H1 (cell line): Measurements from ENCODE around the gene AP4M1. TPM values are rescaled to one million over a fixed set of nuclear protein-coding genes. Genes with fewer than 3 reads are reported as not detected.

Source experiments
- CTCF ChIA-PET: fragments of 300-600 bp; sonication (Branson Sonifier 250); formaldehyde crosslinking; loops from one replicate; lab custom pipeline; 2021; ENCODE audit not compliant: partially characterized antibody; lab: Charles Lee
- POLR2A ChIA-PET: fragments of 300-600 bp; sonication (Branson Sonifier 250); formaldehyde crosslinking; loops from one replicate; lab custom pipeline; 2021; ENCODE audit warnings: inconsistent platforms; ENCODE audit not compliant: partially characterized antibody; lab: Charles Lee
- DNase-seq, 2 experiments: peaks; one replicate each; pipeline versions ENCODE4 v3.0.0 to v3.0.0-alpha.2; 2010 to 2022; ENCODE audit warnings: low spot score in 2 of 2, low read depth in 1 of 2, mixed read lengths in 1 of 2
- FAIRE-seq: peaks from 2 replicates; lab custom pipeline; 2011; peaks lifted over from hg19 to GRCh38; lab: Jason Lieb, UNC
- H2AFZ ChIP-seq: 2 replicates; pipeline ENCODE4 v1.8.1; 2012; ENCODE audit warnings: low read length, inconsistent platforms
- H2AK5ac ChIP-seq: 2 replicates; pipeline ENCODE4 v1.6.1; 2013; ENCODE audit warnings: low read depth, low read length
- H2BK120ac ChIP-seq: replicated peaks from 2 replicates; pipeline ENCODE3; 2013; ENCODE audit warnings: low read depth, low read length, inconsistent platforms
- H2BK12ac ChIP-seq: 2 replicates; pipeline ENCODE4 v1.6.1; 2013; ENCODE audit warnings: low read depth, low read length
- H2BK15ac ChIP-seq: 2 replicates; pipeline ENCODE4 v1.6.1; 2013; ENCODE audit warnings: low read length
- H2BK20ac ChIP-seq: 2 replicates; pipeline ENCODE4 v1.6.1; 2013; ENCODE audit warnings: low read length
- H2BK5ac ChIP-seq: 2 replicates; pipeline ENCODE4 v1.6.1; 2013; ENCODE audit warnings: low read depth, low read length
- H3K14ac ChIP-seq: 2 replicates; pipeline ENCODE4 v1.6.1; 2013; ENCODE audit warnings: inconsistent platforms; ENCODE audit not compliant: insufficient read length
- H3K18ac ChIP-seq: 2 replicates; pipeline ENCODE4 v1.6.1; 2013; ENCODE audit warnings: low read length; ENCODE audit errors: extremely low read depth
- H3K23ac ChIP-seq: 2 replicates; pipeline ENCODE4 v1.6.1; 2013; ENCODE audit warnings: inconsistent platforms; ENCODE audit not compliant: insufficient read length
- H3K23me2 ChIP-seq: 2 replicates; pipeline ENCODE4 v1.6.1; 2013; ENCODE audit warnings: low read depth, low read length
- H3K27ac ChIP-seq: 2 replicates; pipeline ENCODE4 v1.6.1; 2011; ENCODE audit warnings: low read depth, low read length, inconsistent platforms
- H3K27me3 ChIP-seq, 4 experiments: replicated peaks in 1 of 4; 1 replicate in 1 of 4; 2 replicates in 3 of 4; pipeline versions ENCODE4 v1.6.1 to v1.8.1; 2011 to 2013; ENCODE audit warnings: low read length in 3 of 4, mild to moderate bottlenecking in 3 of 4, inconsistent platforms in 2 of 4, mixed read lengths in 2 of 4, moderate library complexity in 1 of 4; ENCODE audit not compliant: control insufficient read depth in 3 of 4, insufficient read depth in 3 of 4; ENCODE audit errors: extremely low read depth in 1 of 4
- H3K36me3 ChIP-seq, 4 experiments: 2 replicates each; pipeline versions ENCODE4 v1.6.1 to v1.8.1; 2011 to 2013; ENCODE audit warnings: mild to moderate bottlenecking in 4 of 4, low read length in 3 of 4, moderate library complexity in 2 of 4, control low read depth in 1 of 4, inconsistent platforms in 1 of 4; ENCODE audit not compliant: insufficient read depth in 4 of 4, control insufficient read depth in 2 of 4
- H3K4ac ChIP-seq: replicated peaks from 2 replicates; pipeline ENCODE3; 2013; ENCODE audit warnings: low read length, low read depth, mixed read lengths, inconsistent platforms; ENCODE audit not compliant: insufficient read length
- H3K4me1 ChIP-seq, 4 experiments: replicated peaks in 1 of 4; 1 replicate in 1 of 4; 2 replicates in 3 of 4; pipeline versions ENCODE4 v1.6.1 to v1.8.1; 2011 to 2013; ENCODE audit warnings: low read length in 3 of 4, inconsistent platforms in 2 of 4, mixed read lengths in 1 of 4; ENCODE audit not compliant: insufficient read depth in 4 of 4, control insufficient read depth in 3 of 4
- H3K4me2 ChIP-seq, 2 experiments: 2 replicates each; pipeline versions ENCODE4 v1.6.1 to v1.8.1; 2011 to 2013; ENCODE audit warnings: low read depth in 2 of 2, low read length in 2 of 2, control low read depth in 1 of 2, inconsistent platforms in 1 of 2, mild to moderate bottlenecking in 1 of 2; ENCODE audit not compliant: insufficient read depth in 1 of 2
- H3K4me3 ChIP-seq, 4 experiments: fragments of 200-600, 300-600 bp in 1 of 4; sonication (generic), shearing (Covaris generic), sonication (Bioruptor Twin) in 1 of 4; 2 replicates each; pipeline versions ENCODE4 v1.5.1 to v1.8.1; 2011 to 2016; ENCODE audit warnings: low read length in 4 of 4, low read depth in 3 of 4, control low read depth in 2 of 4, inconsistent platforms in 2 of 4, mild to moderate bottlenecking in 2 of 4, mixed read lengths in 1 of 4, moderate library complexity in 1 of 4; ENCODE audit not compliant: insufficient read depth in 2 of 4; ENCODE audit errors: extremely low read depth in 1 of 4
- H3K56ac ChIP-seq: replicated peaks from 2 replicates; pipeline ENCODE3; 2013; ENCODE audit warnings: low read depth, mild to moderate bottlenecking, mixed read lengths, low read length, inconsistent platforms; ENCODE audit not compliant: insufficient read length
- H3K79me1 ChIP-seq: 2 replicates; pipeline ENCODE4 v1.6.1; 2013; ENCODE audit warnings: low read depth, low read length, control low read depth
- H3K79me2 ChIP-seq, 2 experiments: 2 replicates each; pipeline versions ENCODE4 v1.6.1 to v1.8.1; 2012 to 2013; ENCODE audit warnings: low read length in 2 of 2, mild to moderate bottlenecking in 2 of 2, inconsistent platforms in 1 of 2; ENCODE audit not compliant: insufficient read depth in 2 of 2, control insufficient read depth in 1 of 2
- H3K9ac ChIP-seq, 4 experiments: replicated peaks in 1 of 4; 1 replicate in 1 of 4; 2 replicates in 3 of 4; pipeline versions ENCODE4 v1.6.1 to v1.8.1; 2011 to 2013; ENCODE audit warnings: low read depth in 3 of 4, low read length in 3 of 4, control low read depth in 2 of 4, mild to moderate bottlenecking in 2 of 4, moderate library complexity in 2 of 4, inconsistent platforms in 1 of 4; ENCODE audit errors: extremely low read depth in 1 of 4
- H3K9me3 ChIP-seq, 2 experiments: 2 replicates each; pipeline versions ENCODE4 v1.6.1 to v1.8.1; 2012 to 2013; ENCODE audit warnings: mild to moderate bottlenecking in 2 of 2, moderate library complexity in 2 of 2, control low read depth in 1 of 2, inconsistent platforms in 1 of 2, low read depth in 1 of 2, low read length in 1 of 2, mixed read lengths in 1 of 2; ENCODE audit not compliant: insufficient read depth in 2 of 2
- H4K20me1 ChIP-seq, 2 experiments: replicated peaks in 1 of 2; 2 replicates each; pipeline versions ENCODE3 to v1.8.1; 2011 to 2013; ENCODE audit warnings: inconsistent platforms in 2 of 2, low read length in 2 of 2, mild to moderate bottlenecking in 1 of 2; ENCODE audit not compliant: insufficient read depth in 2 of 2, control insufficient read depth in 1 of 2
- H4K5ac ChIP-seq: 2 replicates; pipeline ENCODE4 v1.6.1; 2013; ENCODE audit warnings: low read length, low read depth, mixed read lengths, inconsistent platforms; ENCODE audit not compliant: insufficient read length
- H4K8ac ChIP-seq: 2 replicates; pipeline ENCODE4 v1.8.0; 2013; ENCODE audit warnings: mild to moderate bottlenecking, moderate library complexity, low read length, inconsistent platforms; ENCODE audit not compliant: insufficient read depth; ENCODE audit errors: extremely low read depth
- H4K91ac ChIP-seq: replicated peaks from 2 replicates; pipeline ENCODE3; 2013; ENCODE audit warnings: low read length, mixed read lengths, inconsistent platforms; ENCODE audit not compliant: insufficient read length
- TEAD4 ChIP-seq: IDR thresholded peaks from 2 replicates; pipeline ENCODE4 v1.6.1; 2012; ENCODE audit warnings: low read depth, low read length, inconsistent platforms, mixed read lengths
- WGBS, 2 experiments: shearing (Covaris generic) in 1 of 2; methylation state at CpG; one replicate each; pipeline versions ENCODE4 v1.1.6 to v1.1.7; 2013 to 2015; ENCODE audit warnings: low lambda C conversion rate in 2 of 2, mixed read lengths in 2 of 2, inconsistent platforms in 1 of 2, low coverage in 1 of 2, missing lambda C conversion rate in 1 of 2; ENCODE audit not compliant: insufficient replicate concordance in 2 of 2, insufficient coverage in 1 of 2, insufficient read length in 1 of 2; ENCODE audit errors: extremely low coverage in 1 of 2, missing lambda C conversion rate in 1 of 2; 5-methylcytosine and 5-hydroxymethylcytosine counted together
- polyA plus RNA-seq, 7 experiments: library from polyadenylated mRNA; depleted of rRNA in 3 of 7; stranded (reverse) in 5 of 7; unstranded in 2 of 7; fragments of >200 nt in 5 of 7; fragments of 200-250 nt in 2 of 7; gene quantifications; 1 replicate in 5 of 7; 2 replicates in 1 of 7; 4 replicates in 1 of 7; pipeline versions ENCODE4 v1.2.1 to v1.2.3, GENCODE V29; 2011 to 2013; ENCODE audit warnings: missing spikeins in 2 of 7, mixed read lengths in 2 of 7
- total RNA-seq: library from RNA; stranded (reverse); fragmentation: NEBNext Ultra II Directional; extraction: Animal tissue kit (Norgen Biotek cat#: 25700); gene quantifications from 2 replicates; pipeline ENCODE4 v1.2.1, GENCODE V29; 2021

Gene AP4M1
- total and polyA plus RNA-seq, 2 of the 8 experiments (the other 6 are each of a cell fraction or from before 2014, with no cell fraction given): 15.2 to 16.6 TPM

GRCh38 chr7:100089458-100090196 lies 11.8 kb upstream of the AP4M1 start:
- peak overlapping the region; percentile 77; the same call in 1 of the 2 replicates for H3K27ac ChIP-seq

More at GRCh38 chr7:100089458-100090196, 11.8 kb upstream of the AP4M1 start:
- Histone ChIP-seq H3K56ac (peak overlapping the region; percentile 3), H3K9me3 (no peaks in the 10 kb centered on the region), H3K79me1 (peaks cover 5% of the 10 kb centered on the region), H3K4me1 (no peaks in the 10 kb centered on the region; a peak in 1 of 7 replicates), H2BK20ac (no peak overlapping the region), H4K8ac (peak overlapping the region; percentile 95; the same call in 1 of the 2 replicates), H3K14ac (no peak overlapping the region), H2BK120ac (no peak overlapping the region), H4K20me1 (peaks cover 16 to 19% of the 10 kb centered on the region in 2 experiments), H3K27me3 (no peaks in the 10 kb centered on the region), H2AFZ (peak overlapping the region; percentile 73; the same call in 1 of the 2 replicates), H2BK15ac (0 out of 2 replicates have a peak overlapping the region, but pooled peaks have one; percentile 67), H3K4me3 (peak overlapping the region; percentile 78 to 98 (median 96)), H2AK5ac (no peak overlapping the region), H3K4me2 (peak overlapping the region; percentile 66 to 70), H2BK12ac (peak overlapping the region; percentile 69; the same call in 1 of the 2 replicates), H3K23me2 (peaks cover 4% of the 10 kb centered on the region; the same call in 1 of the 2 replicates), H2BK5ac (peak overlapping the region; percentile 79; the same call in 1 of the 2 replicates), H3K79me2 (peaks cover 0 to 6% of the 10 kb centered on the region in 2 experiments; a peak in 1 of 4 replicates), H3K23ac (no peak overlapping the region), H4K5ac (no peak overlapping the region), H3K36me3 (peaks cover 33 to 44% (median 40%) of the 10 kb centered on the region in 4 experiments), H3K9ac (peak overlapping the region in 3 of 4 experiments; percentile 87 to 93 (median 88); a peak in 5 of 7 replicates), H3K4ac (no peak overlapping the region), H3K18ac (no peak overlapping the region), H4K91ac (no peak overlapping the region)
- ChIA-PET POLR2A (interaction anchor here (1.0 to 19.5 kb wide), 12 partner anchors 4 to 78 kb away, joined by 3 to 722 read pairs (median 8); partner anchors contain the start of genes AP4M1, COPS6, MBLAC1 and MCM7), CTCF (interaction anchor here (0.7 to 2.4 kb wide), 2 partner anchors 40 to 99 kb away, joined by 3 to 5 read pairs; no protein-coding TSS in a partner anchor)
- no peak for DNase-seq
- no peak for TF ChIP-seq TEAD4
- FAIRE-seq: no peak
- WGBS, 2 experiments: 63% methylated on average over 7 of the region's 7 CpGs; no CpG with 5 or more reads in 1 of the 2 experiments
